HepG2 (cell line): ENCODE results near the gene PPP4C. TPM values are rescaled to one million over a fixed set of nuclear protein-coding genes. Genes with fewer than 3 reads are reported as not detected.

ENCODE experiments used
- ARID2 ChIP-seq: sonication (generic); formaldehyde crosslinking; IDR thresholded peaks from 2 replicates; pipeline ENCODE4 v1.8.1; 2022; ENCODE audit warnings: mild to moderate bottlenecking, missing genetic modification reagents, borderline replicate concordance
- EZH2 ChIP-seq: conservative IDR thresholded peaks from 2 replicates; pipeline ENCODE4 v1.6.1; 2012; ENCODE audit warnings: mild to moderate bottlenecking, low read depth, low read length, moderate library complexity
- FOXA1 ChIP-seq, 2 experiments: fragments of 450-650 bp in 1 of 2; sonication (generic) in 1 of 2; formaldehyde crosslinking in 1 of 2; IDR thresholded peaks; 2 replicates each; pipeline versions ENCODE4 v1.4.0 to v1.6.1; 2016 to 2020; ENCODE audit warnings: missing genetic modification reagents in 1 of 2
- FOXM1 ChIP-seq: sonication (generic); formaldehyde crosslinking; IDR thresholded peaks from 2 replicates; pipeline ENCODE4 v1.5.0; 2020; ENCODE audit warnings: missing genetic modification reagents
- GLI4 ChIP-seq: sonication (generic); formaldehyde crosslinking; IDR thresholded peaks from 2 replicates; pipeline ENCODE4 v1.5.1; 2020; ENCODE audit warnings: missing genetic modification reagents, mild to moderate bottlenecking, moderate library complexity, borderline replicate concordance
- HOXA5 ChIP-seq: sonication (generic); formaldehyde crosslinking; IDR thresholded peaks from 2 replicates; pipeline ENCODE4 v1.4.0; 2020; ENCODE audit warnings: missing genetic modification reagents
- ISX ChIP-seq: sonication (generic); formaldehyde crosslinking; conservative IDR thresholded peaks from 2 replicates; pipeline ENCODE4 v1.5.0; 2020; ENCODE audit warnings: missing genetic modification reagents
- NAIF1 ChIP-seq: sonication (generic); formaldehyde crosslinking; IDR thresholded peaks from 2 replicates; pipeline ENCODE4 v1.5.0; 2020; ENCODE audit warnings: mild to moderate bottlenecking, missing genetic modification reagents, borderline replicate concordance
- PCBP1 ChIP-seq: fragments of 200-400 bp; formaldehyde crosslinking; IDR thresholded peaks from 2 replicates; pipeline ENCODE4 v1.6.1; 2017; ENCODE audit warnings: mild to moderate bottlenecking, low read depth, low read length, borderline replicate concordance
- REL ChIP-seq: sonication (generic); formaldehyde crosslinking; conservative IDR thresholded peaks from 2 replicates; pipeline ENCODE4 v1.8.0; 2022; ENCODE audit warnings: mild to moderate bottlenecking, missing genetic modification reagents, moderate library complexity
- ZNF180 ChIP-seq: sonication (generic); formaldehyde crosslinking; IDR thresholded peaks from 2 replicates; pipeline ENCODE4 v1.4.0; 2020; ENCODE audit warnings: low read depth, missing genetic modification reagents, borderline replicate concordance
- ZNF337 ChIP-seq: sonication (generic); formaldehyde crosslinking; IDR thresholded peaks from 2 replicates; pipeline ENCODE4 v1.5.1; 2020; ENCODE audit warnings: missing genetic modification reagents, low read depth, mild to moderate bottlenecking, borderline replicate concordance
- ZNF382 ChIP-seq: sonication (generic); formaldehyde crosslinking; IDR thresholded peaks from 2 replicates; pipeline ENCODE4 v1.5.0; 2020; ENCODE audit warnings: missing genetic modification reagents, mild to moderate bottlenecking, borderline replicate concordance
- ZNF775 ChIP-seq: sonication (generic); formaldehyde crosslinking; IDR thresholded peaks from 2 replicates; pipeline ENCODE4 v1.4.0; 2020; ENCODE audit warnings: missing genetic modification reagents, mild to moderate bottlenecking, moderate library complexity, borderline replicate concordance
- ZSCAN20 ChIP-seq: sonication (generic); formaldehyde crosslinking; IDR thresholded peaks from 2 replicates; pipeline ENCODE4 v1.4.0; 2020; ENCODE audit warnings: missing genetic modification reagents, mild to moderate bottlenecking, borderline replicate concordance
- polyA plus RNA-seq, 8 experiments: library from polyadenylated mRNA; depleted of rRNA in 3 of 8; stranded (reverse) in 7 of 8; unstranded in 1 of 8; fragments of >200 nt; fragmentation: Illumina TruSeq in 4 of 8; extraction: Trizol in 4 of 8; gene quantifications; 2 replicates each; pipeline versions ENCODE4 v1.2.1 to v1.2.3, GENCODE V29; 2011 to 2016; ENCODE audit warnings: low read depth in 4 of 8, missing spikeins in 1 of 8, mixed read lengths in 1 of 8; ENCODE audit not compliant: insufficient read depth in 1 of 8
- total RNA-seq, 5 experiments: library from RNA; depleted of rRNA; stranded (reverse); fragments of >200 nt; fragmentation: Illumina TruSeq; extraction: Trizol; gene quantifications; 2 replicates each; pipeline ENCODE4 v1.2.3, GENCODE V29; 2016; ENCODE audit warnings: low read depth in 1 of 5
- TF ChIP-seq, protein P1 (sequence below): IDR thresholded peaks from 2 replicates; pipeline ENCODE4 v1.6.1; 2016; ENCODE audit warnings: low read depth, missing genetic modification reagents, missing compliant biosample characterization
- TF ChIP-seq, protein P2 (sequence below): sonication (generic); formaldehyde crosslinking; IDR thresholded peaks from 2 replicates; pipeline ENCODE4 v1.5.0; 2020; ENCODE audit warnings: missing genetic modification reagents
- TF ChIP-seq, protein P3 (sequence below): sonication (generic); formaldehyde crosslinking; conservative IDR thresholded peaks from 2 replicates; pipeline ENCODE4 v1.8.0; 2022; ENCODE audit warnings: low read depth, missing genetic modification reagents
- TF ChIP-seq, protein P4 (sequence below): sonication (generic); formaldehyde crosslinking; IDR thresholded peaks from 2 replicates; pipeline ENCODE4 v1.4.0; 2020; ENCODE audit warnings: mild to moderate bottlenecking, low read depth, missing genetic modification reagents

The PPP4C gene
- total and polyA plus RNA-seq, 2 of the 13 experiments (the other 11 are each of a cell fraction or from before 2014, with no cell fraction given): 176 to 220 TPM

DNA sequence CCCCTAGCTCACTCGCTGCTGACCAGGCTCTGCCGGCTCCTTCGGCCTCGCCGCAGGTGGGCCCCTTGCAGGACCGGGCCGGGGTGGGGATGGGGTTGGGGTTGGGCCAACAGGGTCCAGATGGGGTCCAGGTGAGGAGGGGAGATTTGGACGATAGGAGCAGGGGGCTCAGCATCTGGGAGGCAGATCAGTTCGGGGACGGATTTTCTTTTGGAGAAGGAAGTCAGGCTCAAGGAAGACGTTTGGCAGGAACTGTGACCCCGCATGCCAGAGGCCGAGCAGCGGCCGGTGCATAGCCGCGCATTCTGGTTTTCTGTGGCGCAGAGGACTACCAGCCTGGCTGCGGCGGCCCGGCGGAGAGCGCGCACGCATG lies 11.1 kb upstream of the PPP4C start (continued):
- TF ChIP-seq, protein P1, sequence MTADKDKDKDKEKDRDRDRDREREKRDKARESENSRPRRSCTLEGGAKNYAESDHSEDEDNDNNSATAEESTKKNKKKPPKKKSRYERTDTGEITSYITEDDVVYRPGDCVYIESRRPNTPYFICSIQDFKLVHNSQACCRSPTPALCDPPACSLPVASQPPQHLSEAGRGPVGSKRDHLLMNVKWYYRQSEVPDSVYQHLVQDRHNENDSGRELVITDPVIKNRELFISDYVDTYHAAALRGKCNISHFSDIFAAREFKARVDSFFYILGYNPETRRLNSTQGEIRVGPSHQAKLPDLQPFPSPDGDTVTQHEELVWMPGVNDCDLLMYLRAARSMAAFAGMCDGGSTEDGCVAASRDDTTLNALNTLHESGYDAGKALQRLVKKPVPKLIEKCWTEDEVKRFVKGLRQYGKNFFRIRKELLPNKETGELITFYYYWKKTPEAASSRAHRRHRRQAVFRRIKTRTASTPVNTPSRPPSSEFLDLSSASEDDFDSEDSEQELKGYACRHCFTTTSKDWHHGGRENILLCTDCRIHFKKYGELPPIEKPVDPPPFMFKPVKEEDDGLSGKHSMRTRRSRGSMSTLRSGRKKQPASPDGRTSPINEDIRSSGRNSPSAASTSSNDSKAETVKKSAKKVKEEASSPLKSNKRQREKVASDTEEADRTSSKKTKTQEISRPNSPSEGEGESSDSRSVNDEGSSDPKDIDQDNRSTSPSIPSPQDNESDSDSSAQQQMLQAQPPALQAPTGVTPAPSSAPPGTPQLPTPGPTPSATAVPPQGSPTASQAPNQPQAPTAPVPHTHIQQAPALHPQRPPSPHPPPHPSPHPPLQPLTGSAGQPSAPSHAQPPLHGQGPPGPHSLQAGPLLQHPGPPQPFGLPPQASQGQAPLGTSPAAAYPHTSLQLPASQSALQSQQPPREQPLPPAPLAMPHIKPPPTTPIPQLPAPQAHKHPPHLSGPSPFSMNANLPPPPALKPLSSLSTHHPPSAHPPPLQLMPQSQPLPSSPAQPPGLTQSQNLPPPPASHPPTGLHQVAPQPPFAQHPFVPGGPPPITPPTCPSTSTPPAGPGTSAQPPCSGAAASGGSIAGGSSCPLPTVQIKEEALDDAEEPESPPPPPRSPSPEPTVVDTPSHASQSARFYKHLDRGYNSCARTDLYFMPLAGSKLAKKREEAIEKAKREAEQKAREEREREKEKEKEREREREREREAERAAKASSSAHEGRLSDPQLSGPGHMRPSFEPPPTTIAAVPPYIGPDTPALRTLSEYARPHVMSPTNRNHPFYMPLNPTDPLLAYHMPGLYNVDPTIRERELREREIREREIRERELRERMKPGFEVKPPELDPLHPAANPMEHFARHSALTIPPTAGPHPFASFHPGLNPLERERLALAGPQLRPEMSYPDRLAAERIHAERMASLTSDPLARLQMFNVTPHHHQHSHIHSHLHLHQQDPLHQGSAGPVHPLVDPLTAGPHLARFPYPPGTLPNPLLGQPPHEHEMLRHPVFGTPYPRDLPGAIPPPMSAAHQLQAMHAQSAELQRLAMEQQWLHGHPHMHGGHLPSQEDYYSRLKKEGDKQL (CRISPR knock-in tag): 0 out of 2 replicates have a peak, but pooled peaks have one; percentile 4
- TF ChIP-seq PCBP1: 0 out of 2 replicates have a peak, but pooled peaks have one; percentile 9
- 0 out of 2 replicates have a peak, but pooled peaks have one; percentile 41 for TF ChIP-seq FOXM1 (CRISPR knock-in tag)
- TF ChIP-seq HOXA5 (CRISPR knock-in tag): peak; percentile 18; the same call in 1 of the 2 replicates
- peak; percentile 32; the same call in 1 of the 2 replicates for TF ChIP-seq ZNF337
- TF ChIP-seq ARID2 (CRISPR knock-in tag): peak; percentile 15; the same call in 1 of the 2 replicates
- TF ChIP-seq GLI4 (CRISPR knock-in tag): 0 out of 2 replicates have a peak, but pooled peaks have one; percentile 15
- peak; percentile 36; the same call in 1 of the 2 replicates for TF ChIP-seq ZSCAN20
- 0 out of 2 replicates have a peak, but pooled peaks have one; percentile 59 for TF ChIP-seq ZNF180
- no peak for TF ChIP-seq ZNF382 (CRISPR knock-in tag)
- TF ChIP-seq, protein P2, sequence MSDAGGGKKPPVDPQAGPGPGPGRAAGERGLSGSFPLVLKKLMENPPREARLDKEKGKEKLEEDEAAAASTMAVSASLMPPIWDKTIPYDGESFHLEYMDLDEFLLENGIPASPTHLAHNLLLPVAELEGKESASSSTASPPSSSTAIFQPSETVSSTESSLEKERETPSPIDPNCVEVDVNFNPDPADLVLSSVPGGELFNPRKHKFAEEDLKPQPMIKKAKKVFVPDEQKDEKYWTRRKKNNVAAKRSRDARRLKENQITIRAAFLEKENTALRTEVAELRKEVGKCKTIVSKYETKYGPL (CRISPR knock-in tag): 0 out of 2 replicates have a peak, but pooled peaks have one; percentile 12
- 0 out of 2 replicates have a peak, but pooled peaks have one; percentile 66 for TF ChIP-seq ISX (CRISPR knock-in tag)
- TF ChIP-seq, protein P3, sequence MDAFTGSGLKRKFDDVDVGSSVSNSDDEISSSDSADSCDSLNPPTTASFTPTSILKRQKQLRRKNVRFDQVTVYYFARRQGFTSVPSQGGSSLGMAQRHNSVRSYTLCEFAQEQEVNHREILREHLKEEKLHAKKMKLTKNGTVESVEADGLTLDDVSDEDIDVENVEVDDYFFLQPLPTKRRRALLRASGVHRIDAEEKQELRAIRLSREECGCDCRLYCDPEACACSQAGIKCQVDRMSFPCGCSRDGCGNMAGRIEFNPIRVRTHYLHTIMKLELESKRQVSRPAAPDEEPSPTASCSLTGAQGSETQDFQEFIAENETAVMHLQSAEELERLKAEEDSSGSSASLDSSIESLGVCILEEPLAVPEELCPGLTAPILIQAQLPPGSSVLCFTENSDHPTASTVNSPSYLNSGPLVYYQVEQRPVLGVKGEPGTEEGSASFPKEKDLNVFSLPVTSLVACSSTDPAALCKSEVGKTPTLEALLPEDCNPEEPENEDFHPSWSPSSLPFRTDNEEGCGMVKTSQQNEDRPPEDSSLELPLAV (CRISPR knock-in tag): 0 out of 2 replicates have a peak, but pooled peaks have one; percentile 20
- peak; percentile 8; the same call in 1 of the 2 replicates for TF ChIP-seq NAIF1 (CRISPR knock-in tag)
- TF ChIP-seq, protein P4, sequence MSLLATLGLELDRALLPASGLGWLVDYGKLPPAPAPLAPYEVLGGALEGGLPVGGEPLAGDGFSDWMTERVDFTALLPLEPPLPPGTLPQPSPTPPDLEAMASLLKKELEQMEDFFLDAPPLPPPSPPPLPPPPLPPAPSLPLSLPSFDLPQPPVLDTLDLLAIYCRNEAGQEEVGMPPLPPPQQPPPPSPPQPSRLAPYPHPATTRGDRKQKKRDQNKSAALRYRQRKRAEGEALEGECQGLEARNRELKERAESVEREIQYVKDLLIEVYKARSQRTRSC: 0 out of 2 replicates have a peak, but pooled peaks have one; percentile 13
- TF ChIP-seq FOXA1 (IDR thresholded peaks at IDR 0.05): no peak
- no peak for TF ChIP-seq FOXA1 (CRISPR knock-in tag; IDR thresholded peaks at IDR 0.05)
- no peak for TF ChIP-seq EZH2
- TF ChIP-seq ZNF775 (CRISPR knock-in tag): peak; percentile 32; the same call in 1 of the 2 replicates
- TF ChIP-seq REL (CRISPR knock-in tag): 0 out of 2 replicates have a peak, but pooled peaks have one; percentile 4
